Renal cortical epithelial cell (primary cell): ENCODE data around the gene ST6GALNAC3. TPM values are rescaled to one million over a fixed set of nuclear protein-coding genes. Genes with fewer than 3 reads are reported as not detected.
A peak's percentile ranks its signal among the peaks of the same experiment; 100 is the strongest.

ENCODE experiments used
- DNase-seq: peaks from one replicate; pipeline ENCODE4 v3.0.0-alpha.2; 2011; ENCODE audit warnings: low read depth
- total RNA-seq: library from RNA; depleted of rRNA; stranded (reverse); fragments of >200 nt; gene quantifications from 2 replicates; pipeline ENCODE4 v1.2.3, GENCODE V29; 2014

ST6GALNAC3 gene
- total RNA-seq, 1 donor from 2014 or later, result 0.50 TPM

GRCh38 chr1:76247261-76247852, 172.8 kb downstream of the ST6GALNAC3 start:
- no peak for DNase-seq

DNA sequence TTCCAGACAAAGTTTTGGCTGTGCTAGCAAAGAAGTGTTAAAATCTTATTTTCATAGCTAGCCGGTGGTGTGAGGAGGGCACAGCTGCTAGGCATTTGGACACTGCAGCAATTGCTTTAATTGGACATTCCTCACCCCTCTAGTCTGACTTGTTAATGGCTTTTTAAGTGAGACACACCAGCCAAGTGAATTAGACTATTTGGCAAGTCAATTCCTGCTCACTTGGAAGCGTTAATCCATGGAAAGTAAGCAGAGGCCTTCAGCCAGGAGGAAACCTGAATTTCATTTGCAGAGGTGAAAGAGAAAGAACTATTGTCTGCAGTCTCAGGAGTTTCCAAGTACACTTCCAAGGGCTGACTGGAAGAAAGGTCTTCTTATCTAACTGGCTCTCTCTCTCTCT, 175.7 kb downstream of the ST6GALNAC3 start:
- DNase-seq, result peak; percentile 27

- no peak for DNase-seq
Observed at GRCh38 chr1:76252431-76252830, 177.9 kb downstream of the ST6GALNAC3 start.

- peak; percentile 22 for DNase-seq
Observed at GRCh38 chr1:76254104-76255030, 179.8 kb downstream of the ST6GALNAC3 start.

DNA sequence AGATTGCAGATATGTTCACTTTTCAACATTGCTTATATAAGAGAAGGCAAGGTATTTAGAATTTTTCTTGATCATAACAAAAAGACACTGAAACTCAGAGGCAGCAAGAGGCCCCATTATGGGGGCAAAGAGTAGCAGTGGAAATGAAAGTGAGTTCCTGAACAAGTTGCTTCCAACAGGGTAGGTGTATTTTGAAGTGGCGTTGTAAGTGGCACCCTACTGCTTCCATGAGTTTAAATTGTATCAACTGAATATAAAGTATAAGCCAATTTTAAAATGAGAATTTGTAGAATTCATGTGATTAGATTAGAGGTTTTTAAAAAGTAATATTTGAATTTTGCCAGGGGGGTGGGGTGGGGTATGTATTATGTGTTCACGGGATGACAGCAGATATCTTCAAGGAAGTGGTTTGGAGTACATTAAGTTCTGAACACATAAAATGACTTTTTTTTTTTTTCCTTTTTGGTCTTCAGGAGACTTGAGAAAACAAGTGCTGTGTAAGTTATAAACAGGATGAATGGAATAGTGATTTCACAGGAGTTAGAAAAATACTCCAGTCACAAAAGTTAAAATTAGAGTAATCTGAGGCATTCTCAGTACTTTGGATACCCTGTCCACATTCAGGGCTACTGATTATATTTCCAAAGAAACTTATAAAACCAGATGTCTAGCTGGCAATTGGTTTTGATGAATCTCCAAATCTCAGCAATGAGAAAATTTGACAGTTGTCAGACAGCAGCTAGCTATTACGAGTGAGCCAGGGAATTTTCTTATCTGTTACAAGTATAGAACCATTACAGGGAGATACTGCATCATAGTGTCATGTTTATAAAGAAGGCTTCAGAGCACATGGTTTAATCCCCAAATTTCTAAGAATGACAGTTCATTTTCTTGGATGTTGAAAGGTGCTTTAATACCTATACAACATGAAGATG, 182.0 kb downstream of the ST6GALNAC3 start:
- no peak for DNase-seq

DNA sequence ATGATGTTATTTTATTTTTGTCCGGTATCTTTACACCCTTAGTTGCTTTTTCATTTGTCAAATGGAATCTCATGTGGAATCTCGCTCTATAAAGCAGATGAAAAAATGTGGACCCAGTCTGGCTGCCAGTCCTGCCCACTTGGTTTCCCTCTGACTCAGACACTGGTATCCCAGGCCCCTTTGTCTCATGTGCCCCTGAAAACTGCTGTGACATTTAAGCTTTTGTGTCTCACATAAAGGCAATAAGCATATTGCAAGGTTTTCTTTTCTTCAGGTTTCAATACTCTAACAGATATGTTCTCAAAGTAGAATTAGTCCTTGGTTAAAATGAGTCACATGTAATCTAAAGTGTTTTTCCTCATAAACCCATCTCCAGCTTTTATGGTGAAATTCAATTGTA, 183.3 kb downstream of the ST6GALNAC3 start:
- no peak for DNase-seq

GRCh38 chr1:76259270-76259669, 184.7 kb downstream of the ST6GALNAC3 start:
- no peak for DNase-seq

DNA sequence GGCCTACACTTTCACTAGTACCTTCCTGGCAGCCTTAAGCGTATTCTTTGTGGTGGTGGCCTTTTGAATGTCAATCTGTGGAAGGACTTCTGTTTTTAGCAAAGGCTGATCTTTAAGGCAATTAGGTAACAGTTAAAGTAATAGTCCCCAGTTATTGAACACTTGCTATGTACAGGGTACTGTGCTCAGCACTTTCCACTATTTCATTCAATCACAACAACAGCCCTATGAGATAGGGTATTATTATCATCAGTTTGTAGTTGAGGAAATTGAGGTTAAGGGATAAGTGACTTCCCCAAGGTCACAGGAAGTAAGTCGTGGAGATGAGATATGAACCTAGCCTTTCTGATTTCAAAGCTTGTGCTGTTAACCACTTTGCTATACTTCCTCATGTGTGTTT, 185.7 kb downstream of the ST6GALNAC3 start:
- DNase-seq, result no peak

DNA sequence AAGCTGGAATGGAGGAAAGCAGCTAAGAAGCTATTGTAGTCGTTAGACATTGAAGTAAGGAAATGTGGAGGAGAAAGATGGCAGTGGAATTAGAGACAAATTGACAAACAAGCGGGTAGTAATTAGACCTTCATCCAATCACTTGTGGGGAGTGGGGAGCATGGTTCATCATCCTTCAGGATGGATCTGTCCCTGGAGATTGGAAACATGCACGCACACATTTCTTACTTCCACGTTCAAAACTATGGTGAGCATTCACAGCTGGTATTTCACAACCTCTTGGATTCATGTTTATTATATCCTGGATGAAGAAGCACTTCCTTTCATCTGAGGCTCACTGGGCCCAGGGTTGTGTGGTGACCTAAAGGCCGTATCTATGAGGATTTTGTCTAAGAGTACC, 188.1 kb downstream of the ST6GALNAC3 start:
- DNase-seq, result no peak

- no peak for DNase-seq
Observed at GRCh38 chr1:76264642-76265041, 190.1 kb downstream of the ST6GALNAC3 start.

DNA sequence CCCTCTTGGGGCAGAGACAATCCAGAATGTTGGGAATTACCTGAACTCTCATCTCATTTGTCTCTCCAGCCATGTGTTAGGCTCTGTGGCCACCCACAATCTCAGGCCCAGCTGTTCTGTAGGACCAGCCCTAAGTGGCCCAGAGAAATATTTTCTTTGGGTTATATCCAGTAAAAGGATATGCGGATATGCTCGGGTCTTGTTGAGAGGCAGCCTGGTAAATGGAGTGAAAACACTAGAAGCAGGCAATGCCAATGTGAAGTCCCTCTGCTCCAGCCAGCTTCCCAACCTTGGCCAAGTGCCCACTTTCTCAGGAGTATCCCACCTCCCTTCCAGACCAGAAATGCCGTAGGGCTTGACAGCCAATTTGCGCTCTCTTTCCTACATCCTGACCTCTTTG, 192.2 kb downstream of the ST6GALNAC3 start:
- no peak for DNase-seq

DNA sequence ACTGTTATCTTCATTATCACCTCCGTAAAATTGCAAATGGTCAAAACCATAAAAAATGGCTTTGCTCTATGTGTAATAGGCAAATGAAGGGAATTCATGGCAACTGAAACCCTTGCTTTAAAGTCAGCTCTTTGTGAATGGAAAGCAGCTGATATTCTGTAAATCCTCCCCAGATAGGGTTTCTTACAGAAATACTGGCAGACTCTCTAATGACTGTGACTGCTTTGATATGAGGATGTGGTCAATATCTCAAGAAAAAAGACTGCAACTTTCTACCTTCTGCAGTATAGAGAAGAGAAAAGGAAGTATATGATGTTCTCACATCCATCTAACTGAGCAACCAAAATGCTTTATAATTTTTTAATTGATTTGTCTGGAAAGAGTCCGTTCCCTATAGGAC, 193.1 kb downstream of the ST6GALNAC3 start:
- DNase-seq, result no peak

DNA sequence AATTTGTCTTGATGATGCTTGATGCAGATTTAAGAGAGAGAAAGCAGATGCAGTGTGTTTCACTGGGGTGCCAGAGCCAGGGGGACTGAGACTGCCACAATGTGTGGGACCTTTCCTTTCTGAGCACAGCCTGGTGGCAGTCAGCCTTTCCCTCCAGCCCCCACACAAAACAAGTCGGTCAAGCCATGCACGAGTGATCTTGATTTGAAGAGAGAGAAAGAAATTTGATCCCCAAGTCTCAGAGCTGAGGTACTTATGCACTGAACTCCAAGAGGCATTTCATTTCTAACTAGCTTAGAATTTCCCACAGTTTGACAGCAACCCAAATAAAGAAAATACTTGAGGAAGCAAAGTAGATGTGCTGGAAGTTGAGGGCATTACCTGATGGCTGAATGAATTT, 193.8 kb downstream of the ST6GALNAC3 start:
- peak; percentile 50 for DNase-seq

DNA sequence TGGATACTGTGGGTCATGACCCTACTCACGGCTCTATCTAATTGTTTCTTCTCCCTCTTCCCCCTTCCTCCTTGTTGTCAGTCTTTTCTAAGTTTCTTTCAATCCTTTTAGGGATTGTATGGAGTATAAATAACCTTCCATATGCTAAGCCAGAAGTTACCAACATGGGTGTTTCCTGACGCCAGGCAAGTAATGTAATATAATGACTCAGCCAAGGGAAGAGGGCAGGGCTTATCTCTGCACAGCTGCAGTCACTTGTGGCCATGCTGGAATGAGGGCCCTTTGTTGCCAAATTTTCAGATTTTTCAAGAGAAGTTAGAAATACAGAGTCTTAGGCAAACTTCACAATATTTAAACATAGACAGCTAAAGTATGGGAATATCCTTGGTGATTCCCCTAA, 194.6 kb downstream of the ST6GALNAC3 start:
- DNase-seq, result peak; percentile 40

- DNase-seq, result no peak
Observed at GRCh38 chr1:76274302-76274701, 199.8 kb downstream of the ST6GALNAC3 start.

GRCh38 chr1:76274718-76275117, 200.2 kb downstream of the ST6GALNAC3 start:
- no peak for DNase-seq

GRCh38 chr1:76278711-76279100, 204.2 kb downstream of the ST6GALNAC3 start:
- no peak for DNase-seq

GRCh38 chr1:76279101-76279748, 204.7 kb downstream of the ST6GALNAC3 start:
- no peak for DNase-seq

DNA sequence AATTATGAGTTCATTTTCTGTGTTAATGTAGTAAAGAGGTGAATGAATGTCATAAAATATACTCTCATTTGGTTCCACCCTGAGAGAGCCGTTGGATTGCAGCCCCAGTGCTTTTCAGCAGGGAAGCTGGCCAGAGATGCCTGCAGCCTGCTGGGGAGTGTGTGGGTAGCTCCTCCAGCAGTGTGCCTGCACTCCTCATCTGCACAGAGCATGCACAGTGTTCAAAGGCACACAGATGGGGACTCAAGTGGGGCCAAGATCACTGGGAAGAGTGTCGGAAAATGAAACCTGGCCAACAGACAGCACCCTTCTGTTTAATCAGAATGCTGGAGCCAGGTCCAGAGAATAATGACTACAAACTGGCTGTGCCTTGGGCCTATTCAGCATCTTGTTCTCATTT, 206.8 kb downstream of the ST6GALNAC3 start:
- DNase-seq, result no peak

- DNase-seq, result no peak
Observed at GRCh38 chr1:76284842-76285241, 210.3 kb downstream of the ST6GALNAC3 start.

GRCh38 chr1:76285578-76286135, 211.1 kb downstream of the ST6GALNAC3 start:
- no peak for DNase-seq
